GM06990 (cell line): ENCODE results near the gene GMCL1.

Source experiments
- DNase-seq: peaks from one replicate; pipeline ENCODE4 v3.0.0-alpha.2; 2011; ENCODE audit not compliant: insufficient read length; ENCODE audit errors: extremely low read depth
- H3K27me3 ChIP-seq: replicated peaks from 2 replicates; pipeline ENCODE4 v1.6.0; 2011; ENCODE audit warnings: low read length; ENCODE audit not compliant: control insufficient read depth, insufficient read depth
- H3K36me3 ChIP-seq: 2 replicates; pipeline ENCODE4 v1.5.1; 2011; ENCODE audit warnings: low read length; ENCODE audit not compliant: control insufficient read depth, insufficient read depth
- H3K4me3 ChIP-seq: replicated peaks from 2 replicates; pipeline ENCODE4 v1.5.1; 2011; ENCODE audit warnings: low read depth, mild to moderate bottlenecking, control low read depth, low read length
- CTCF ChIP-seq: IDR thresholded peaks from 2 replicates; pipeline ENCODE4 v1.5.1; 2011; ENCODE audit warnings: low read length, control low read depth, mild to moderate bottlenecking, inconsistent platforms; ENCODE audit not compliant: insufficient read depth, poor library complexity, severe bottlenecking

The GMCL1 gene

GRCh38 chr2:69796174-69796573, 33.3 kb upstream of the GMCL1 start:
- Histone ChIP-seq H3K27me3 (no peaks in the 10 kb centered on the region), H3K4me3 (no peak overlapping the region), H3K36me3 (no peaks in the 10 kb centered on the region; the same call in 1 of the 2 replicates)
- no peak for DNase-seq
- TF ChIP-seq CTCF = no peak

- DNase-seq = no peak
- Histone ChIP-seq H3K4me3 (no peak overlapping the region), H3K36me3 (no peaks in the 10 kb centered on the region; the same call in 1 of the 2 replicates), H3K27me3 (no peaks in the 10 kb centered on the region)
- no peak for TF ChIP-seq CTCF
These were observed 32.2 kb upstream of the GMCL1 start for GRCh38 chr2:69797235-69797634.

- peak overlapping the region; percentile 57 for H3K4me3 ChIP-seq
- DNase-seq = no peak
- no peaks in the 10 kb centered on the region for H3K27me3 ChIP-seq
- H3K36me3 ChIP-seq = no peaks in the 10 kb centered on the region; the same call in 1 of the 2 replicates
- no peak for TF ChIP-seq CTCF
These were observed 31.6 kb upstream of the GMCL1 start for GRCh38 chr2:69797836-69798289.

- no peak for TF ChIP-seq CTCF
- peak overlapping the region; percentile 57 for H3K4me3 ChIP-seq
- no peaks in the 10 kb centered on the region for H3K27me3 ChIP-seq
- DNase-seq = no peak
- H3K36me3 ChIP-seq = no peaks in the 10 kb centered on the region; the same call in 1 of the 2 replicates
These were observed 31.1 kb upstream of the GMCL1 start for GRCh38 chr2:69798290-69798908.

- peak overlapping the region; percentile 57 for H3K4me3 ChIP-seq
- DNase-seq = no peak
- no peaks in the 10 kb centered on the region; the same call in 1 of the 2 replicates for H3K36me3 ChIP-seq
- no peaks in the 10 kb centered on the region for H3K27me3 ChIP-seq
- TF ChIP-seq CTCF = no peak
These were observed 30.4 kb upstream of the GMCL1 start for GRCh38 chr2:69798909-69799526.
